ENCODE measurements around the gene CCBE1.

Gene CCBE1

GRCh38 chr18:59694824-59695223 is 2.4 kb downstream of the CCBE1 start:
- H3K27me3 ChIP-seq (ENCODE audit: insufficient read depth, insufficient read length) = peaks cover 37% of the 10 kb centered on the region
- no peak overlapping the region for H3K9ac ChIP-seq (ENCODE audit: insufficient read length, low read depth)
- no peaks in the 10 kb centered on the region for H3K36me3 ChIP-seq (ENCODE audit: insufficient read depth, insufficient read length, low read length)
- no peak for DNase-seq (ENCODE audit: low read depth, low spot score)
- no peaks in the 10 kb centered on the region for H3K4me1 ChIP-seq (ENCODE audit: insufficient read depth, insufficient read length)
- TF ChIP-seq ZNF274 (IDR thresholded peaks at IDR 0.05; ENCODE audit: low read depth, low read length) (no peak), SUZ12 (IDR thresholded peaks at IDR 0.05; ENCODE audit: extremely low read depth, insufficient read depth, insufficient read length) (no peak), YY1 (IDR thresholded peaks at IDR 0.05; ENCODE audit: insufficient read depth, insufficient read length) (no peak)
- no peak overlapping the region for H3K4me3 ChIP-seq (ENCODE audit: insufficient read length, low read depth)
- no peaks in the 10 kb centered on the region for H3K9me3 ChIP-seq (ENCODE audit: insufficient read depth, low read length)

GRCh38 chr18:59691996-59692395 is 5.2 kb downstream of the CCBE1 start:
- DNase-seq (ENCODE audit: low read depth, low spot score) = no peak
- TF ChIP-seq YY1 (IDR thresholded peaks at IDR 0.05; ENCODE audit: insufficient read depth, insufficient read length) = no peak
- Histone ChIP-seq H3K9me3 (ENCODE audit: insufficient read depth, low read length) (no peaks in the 10 kb centered on the region), H3K4me1 (ENCODE audit: insufficient read depth, insufficient read length) (no peaks in the 10 kb centered on the region), H3K36me3 (ENCODE audit: insufficient read depth, insufficient read length, low read length) (no peaks in the 10 kb centered on the region), H3K27me3 (ENCODE audit: insufficient read depth, insufficient read length) (peaks cover 30% of the 10 kb centered on the region), H3K9ac (ENCODE audit: insufficient read length, low read depth) (no peak overlapping the region), H3K4me3 (ENCODE audit: insufficient read length, low read depth) (no peak overlapping the region)

GRCh38 chr18:59690996-59691395 is 6.2 kb downstream of the CCBE1 start:
- DNase-seq (ENCODE audit: low read depth, low spot score) = no peak
- H3K27me3 ChIP-seq (ENCODE audit: insufficient read depth, insufficient read length) = peaks cover 20% of the 10 kb centered on the region

GRCh38 chr18:59690186-59690982 is 6.8 kb downstream of the CCBE1 start:
- peaks cover 14% of the 10 kb centered on the region for H3K27me3 ChIP-seq (ENCODE audit: insufficient read depth, insufficient read length)
- H3K4me1 ChIP-seq (ENCODE audit: insufficient read depth, insufficient read length) = no peaks in the 10 kb centered on the region
- H3K9ac ChIP-seq (ENCODE audit: insufficient read length, low read depth) = no peak overlapping the region
- DNase-seq (ENCODE audit: low read depth, low spot score) = peak; percentile 50
- H3K4me3 ChIP-seq (ENCODE audit: insufficient read length, low read depth) = no peak overlapping the region
- H3K9me3 ChIP-seq (ENCODE audit: insufficient read depth, low read length) = no peaks in the 10 kb centered on the region
- no peaks in the 10 kb centered on the region for H3K36me3 ChIP-seq (ENCODE audit: insufficient read depth, insufficient read length, low read length)
- no peak for TF ChIP-seq SUZ12 (IDR thresholded peaks at IDR 0.05; ENCODE audit: extremely low read depth, insufficient read depth, insufficient read length)
- TF ChIP-seq YY1 (IDR thresholded peaks at IDR 0.05; ENCODE audit: insufficient read depth, insufficient read length) = no peak
- TF ChIP-seq ZNF274 (IDR thresholded peaks at IDR 0.05; ENCODE audit: low read depth, low read length) = no peak

More at GRCh38 chr18:59690996-59691395, 6.2 kb downstream of the CCBE1 start:
- no peak overlapping the region for H3K4me3 ChIP-seq (ENCODE audit: insufficient read length, low read depth)
- no peaks in the 10 kb centered on the region for H3K4me1 ChIP-seq (ENCODE audit: insufficient read depth, insufficient read length)
- no peaks in the 10 kb centered on the region for H3K36me3 ChIP-seq (ENCODE audit: insufficient read depth, insufficient read length, low read length)
- H3K9ac ChIP-seq (ENCODE audit: insufficient read length, low read depth) = no peak overlapping the region
- TF ChIP-seq ZNF274 (IDR thresholded peaks at IDR 0.05; ENCODE audit: low read depth, low read length) (no peak), SUZ12 (IDR thresholded peaks at IDR 0.05; ENCODE audit: extremely low read depth, insufficient read depth, insufficient read length) (no peak), YY1 (IDR thresholded peaks at IDR 0.05; ENCODE audit: insufficient read depth, insufficient read length) (no peak)
- H3K9me3 ChIP-seq (ENCODE audit: insufficient read depth, low read length) = no peaks in the 10 kb centered on the region

GRCh38 chr18:59689756-59690155 is 7.5 kb downstream of the CCBE1 start:
- TF ChIP-seq ZNF274 (IDR thresholded peaks at IDR 0.05; ENCODE audit: low read depth, low read length) (no peak), SUZ12 (IDR thresholded peaks at IDR 0.05; ENCODE audit: extremely low read depth, insufficient read depth, insufficient read length) (no peak)
- Histone ChIP-seq H3K36me3 (ENCODE audit: insufficient read depth, insufficient read length, low read length) (no peaks in the 10 kb centered on the region), H3K9ac (ENCODE audit: insufficient read length, low read depth) (no peak overlapping the region), H3K9me3 (ENCODE audit: insufficient read depth, low read length) (no peaks in the 10 kb centered on the region), H3K27me3 (ENCODE audit: insufficient read depth, insufficient read length) (peaks cover 7% of the 10 kb centered on the region), H3K4me1 (ENCODE audit: insufficient read depth, insufficient read length) (no peaks in the 10 kb centered on the region), H3K4me3 (ENCODE audit: insufficient read length, low read depth) (no peak overlapping the region)
- no peak for DNase-seq (ENCODE audit: low read depth, low spot score)

GRCh38 chr18:59686260-59686659 is 11.0 kb downstream of the CCBE1 start:
- Histone ChIP-seq H3K4me1 (ENCODE audit: insufficient read depth, insufficient read length) (no peaks in the 10 kb centered on the region), H3K27me3 (ENCODE audit: insufficient read depth, insufficient read length) (no peaks in the 10 kb centered on the region), H3K4me3 (ENCODE audit: insufficient read length, low read depth) (no peak overlapping the region)

GRCh38 chr18:59685501-59685900 is 11.7 kb downstream of the CCBE1 start:
- H3K27me3 ChIP-seq (ENCODE audit: insufficient read depth, insufficient read length) = no peaks in the 10 kb centered on the region
- no peak overlapping the region for H3K9ac ChIP-seq (ENCODE audit: insufficient read length, low read depth)
- no peak for TF ChIP-seq SUZ12 (IDR thresholded peaks at IDR 0.05; ENCODE audit: extremely low read depth, insufficient read depth, insufficient read length)
- no peaks in the 10 kb centered on the region for H3K9me3 ChIP-seq (ENCODE audit: insufficient read depth, low read length)
- H3K36me3 ChIP-seq (ENCODE audit: insufficient read depth, insufficient read length, low read length) = no peaks in the 10 kb centered on the region
- no peak overlapping the region for H3K4me3 ChIP-seq (ENCODE audit: insufficient read length, low read depth)
- no peak for DNase-seq (ENCODE audit: low read depth, low spot score)
- no peaks in the 10 kb centered on the region for H3K4me1 ChIP-seq (ENCODE audit: insufficient read depth, insufficient read length)

More at GRCh38 chr18:59686260-59686659, 11.0 kb downstream of the CCBE1 start:
- Histone ChIP-seq H3K9me3 (ENCODE audit: insufficient read depth, low read length) (no peaks in the 10 kb centered on the region), H3K36me3 (ENCODE audit: insufficient read depth, insufficient read length, low read length) (no peaks in the 10 kb centered on the region), H3K9ac (ENCODE audit: insufficient read length, low read depth) (no peak overlapping the region)
- no peak for TF ChIP-seq SUZ12 (IDR thresholded peaks at IDR 0.05; ENCODE audit: extremely low read depth, insufficient read depth, insufficient read length)
- no peak for TF ChIP-seq YY1 (IDR thresholded peaks at IDR 0.05; ENCODE audit: insufficient read depth, insufficient read length)
- no peak for TF ChIP-seq ZNF274 (IDR thresholded peaks at IDR 0.05; ENCODE audit: low read depth, low read length)
- no peak for DNase-seq (ENCODE audit: low read depth, low spot score)

Measured in NT2/D1 (cell line).